Esophagus muscularis mucosa (tissue), 4 donors: ENCODE measurements around the gene DYDC2. TPM values are rescaled to one million over a fixed set of nuclear protein-coding genes. Genes with fewer than 3 reads are reported as not detected.

ENCODE experiments used
- DNase-seq: peaks from one replicate; pipeline ENCODE4 v3.0.0-alpha.2; 2017; ENCODE audit errors: extremely low spot score
- H3K27ac ChIP-seq, 4 donors: fragments of 200-600 bp; sonication (generic); replicated peaks in 1 of 4; 1 replicate in 3 of 4; 2 replicates in 1 of 4; pipeline ENCODE4 v1.5.1; 2016 to 2019; ENCODE audit warnings: mild to moderate bottlenecking in 1 of 4
- H3K27me3 ChIP-seq, 4 donors: fragments of 200-600 bp; sonication (generic); one replicate each; pipeline versions ENCODE4 v1.5.1 to v1.6.0; 2016 to 2019
- H3K36me3 ChIP-seq, 4 donors: fragments of 200-600 bp; sonication (generic); one replicate each; pipeline ENCODE4 v1.5.1; 2016 to 2019
- H3K4me1 ChIP-seq, 4 donors: fragments of 200-600 bp; sonication (generic); one replicate each; pipeline ENCODE4 v1.5.1; 2016 to 2019
- H3K4me3 ChIP-seq, 4 donors: fragments of 200-600 bp; sonication (generic); 1 replicate in 2 of 4; 2 replicates in 2 of 4; pipeline ENCODE4 v1.5.1; 2016 to 2019; ENCODE audit warnings: mild to moderate bottlenecking in 4 of 4, moderate library complexity in 1 of 4
- H3K9me3 ChIP-seq, 4 donors: fragments of 200-600 bp; sonication (generic); 1 replicate in 3 of 4; 2 replicates in 1 of 4; pipeline ENCODE4 v1.5.1; 2016 to 2019
- EP300 ChIP-seq: sonication (generic); formaldehyde crosslinking; IDR thresholded peaks from one replicate; pipeline ENCODE4 v1.6.1; 2017; ENCODE audit warnings: antibody characterized with exemption
- POLR2A ChIP-seq: fragments of 450-650 bp; IDR thresholded peaks from one replicate; pipeline ENCODE4 v1.6.1; 2017; ENCODE audit warnings: antibody characterized with exemption, moderate library complexity, mild to moderate bottlenecking, low read depth
- POLR2AphosphoS5 ChIP-seq, 2 donors: sonication (generic); formaldehyde crosslinking; IDR thresholded peaks; one replicate each; pipeline ENCODE4 v1.6.1; 2017; ENCODE audit warnings: antibody characterized with exemption in 2 of 2
- WGBS: methylation state at CpG from one replicate; pipeline ENCODE4 v1.1.5; 2018; 5-methylcytosine and 5-hydroxymethylcytosine counted together
- intact Hi-C: fragments of 100-400 bp; cut with DNase I; formaldehyde crosslinking; loops from one replicate; pipeline ENCODE4 v1.15.1; 2023
- total RNA-seq, 4 donors: library from RNA; depleted of rRNA; stranded (reverse); fragments of >200 nt; gene quantifications; one replicate each; pipeline versions ENCODE4 v1.1.0 to v1.2.1, GENCODE V29; 2016
- TF ChIP-seq, protein P1 (sequence below), 3 experiments: fragments of 200-600 bp in 2 of 3; fragments of 450-650 bp in 1 of 3; sonication (generic) in 2 of 3; IDR thresholded peaks; one replicate each; pipeline ENCODE4 v1.5.1; 2017 to 2019; ENCODE audit warnings: antibody characterized with exemption in 3 of 3, mild to moderate bottlenecking in 2 of 3, moderate library complexity in 1 of 3

Gene DYDC2
- total RNA-seq, 4 donors from 2014 or later, result not detected

DNA sequence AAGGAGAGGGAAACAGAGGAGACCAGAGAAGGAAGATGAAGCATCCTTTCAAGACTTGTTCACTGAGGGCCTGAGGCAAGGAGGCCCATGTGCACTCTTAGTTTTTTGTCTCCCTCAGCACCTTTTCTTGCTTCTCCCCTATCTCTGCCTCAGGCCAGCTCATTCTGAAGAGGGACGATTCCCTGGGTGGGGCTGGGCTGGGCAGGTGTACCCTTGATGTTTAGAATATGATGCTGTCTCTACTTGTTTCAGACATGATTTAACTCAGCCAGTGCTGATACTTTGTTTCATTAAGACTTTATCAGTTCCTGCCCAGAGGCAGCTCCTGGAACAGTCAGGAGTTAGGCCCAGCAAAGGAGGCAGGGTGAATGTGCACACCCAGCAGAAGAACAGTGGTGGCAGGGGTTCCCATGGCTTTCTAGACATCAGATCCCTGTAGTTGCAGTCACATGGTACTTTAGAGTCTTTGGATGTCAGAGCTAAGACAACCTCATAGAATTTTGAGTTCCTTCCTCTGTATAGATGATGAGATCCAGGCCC lies 55.2 kb downstream of the DYDC2 start:
- H3K9me3 ChIP-seq, result no peaks in the 10 kb centered on the region
- H3K4me3 ChIP-seq, result no peak overlapping the region
- no peak for TF ChIP-seq POLR2A
- TF ChIP-seq EP300, result no peak
- TF ChIP-seq, protein P1, sequence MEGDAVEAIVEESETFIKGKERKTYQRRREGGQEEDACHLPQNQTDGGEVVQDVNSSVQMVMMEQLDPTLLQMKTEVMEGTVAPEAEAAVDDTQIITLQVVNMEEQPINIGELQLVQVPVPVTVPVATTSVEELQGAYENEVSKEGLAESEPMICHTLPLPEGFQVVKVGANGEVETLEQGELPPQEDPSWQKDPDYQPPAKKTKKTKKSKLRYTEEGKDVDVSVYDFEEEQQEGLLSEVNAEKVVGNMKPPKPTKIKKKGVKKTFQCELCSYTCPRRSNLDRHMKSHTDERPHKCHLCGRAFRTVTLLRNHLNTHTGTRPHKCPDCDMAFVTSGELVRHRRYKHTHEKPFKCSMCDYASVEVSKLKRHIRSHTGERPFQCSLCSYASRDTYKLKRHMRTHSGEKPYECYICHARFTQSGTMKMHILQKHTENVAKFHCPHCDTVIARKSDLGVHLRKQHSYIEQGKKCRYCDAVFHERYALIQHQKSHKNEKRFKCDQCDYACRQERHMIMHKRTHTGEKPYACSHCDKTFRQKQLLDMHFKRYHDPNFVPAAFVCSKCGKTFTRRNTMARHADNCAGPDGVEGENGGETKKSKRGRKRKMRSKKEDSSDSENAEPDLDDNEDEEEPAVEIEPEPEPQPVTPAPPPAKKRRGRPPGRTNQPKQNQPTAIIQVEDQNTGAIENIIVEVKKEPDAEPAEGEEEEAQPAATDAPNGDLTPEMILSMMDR (IDR thresholded peaks at IDR 0.05), result no peak
- TF ChIP-seq POLR2AphosphoS5 (IDR thresholded peaks at IDR 0.05), result no peak
- H3K4me1 ChIP-seq, result peaks cover 74 to 89% (median 85%) of the 10 kb centered on the region in 4 donors
- no peak for DNase-seq
- 93% methylated on average over 1 of the region's 1 CpG for WGBS
- intact Hi-C loops, result no loop called here
- H3K36me3 ChIP-seq, result no peaks in the 10 kb centered on the region
- peaks cover 0 to 18% (median 0%) of the 10 kb centered on the region in 4 donors for H3K27me3 ChIP-seq
- peak overlapping the region in 2 of 4 donors; percentile 35 to 42 for H3K27ac ChIP-seq

- Histone ChIP-seq H3K27me3 (peaks cover 0 to 14% (median 0%) of the 10 kb centered on the region in 4 donors), H3K27ac (peak overlapping the region in 1 of 4 donors; percentile 24), H3K9me3 (no peaks in the 10 kb centered on the region), H3K4me1 (peaks cover 76 to 89% (median 87%) of the 10 kb centered on the region in 4 donors), H3K36me3 (no peaks in the 10 kb centered on the region), H3K4me3 (no peak overlapping the region)
- 85% methylated on average over 5 of the region's 5 CpGs for whole genome bisulfite sequencing
- TF ChIP-seq POLR2AphosphoS5 (IDR thresholded peaks at IDR 0.05), result peak in 1 of 2 donors; percentile 4
- no peak for TF ChIP-seq POLR2A
- intact Hi-C loops, result no loop called here
- no peak for DNase-seq
Measured at GRCh38 chr10:80412486-80412885, 55.9 kb downstream of the DYDC2 start.

- H3K4me3 ChIP-seq, result no peak overlapping the region
- H3K27ac ChIP-seq, result peak overlapping the region in 2 of 4 donors; percentile 24 to 51
- peaks cover 0 to 11% (median 0%) of the 10 kb centered on the region in 4 donors for H3K27me3 ChIP-seq
- peaks cover 76 to 80% (median 77%) of the 10 kb centered on the region in 4 donors for H3K4me1 ChIP-seq
- TF ChIP-seq EP300, result no peak
- TF ChIP-seq POLR2A, result no peak
- TF ChIP-seq POLR2AphosphoS5 (IDR thresholded peaks at IDR 0.05), result no peak
- TF ChIP-seq, protein P1 (IDR thresholded peaks at IDR 0.05), result no peak
- no peak for DNase-seq
- intact Hi-C loops, result no loop called here
- H3K9me3 ChIP-seq, result no peaks in the 10 kb centered on the region
- no peaks in the 10 kb centered on the region for H3K36me3 ChIP-seq
- 76% methylated on average over 12 of the region's 12 CpGs for WGBS
Measured at GRCh38 chr10:80413271-80413996, 56.9 kb downstream of the DYDC2 start.

DNA sequence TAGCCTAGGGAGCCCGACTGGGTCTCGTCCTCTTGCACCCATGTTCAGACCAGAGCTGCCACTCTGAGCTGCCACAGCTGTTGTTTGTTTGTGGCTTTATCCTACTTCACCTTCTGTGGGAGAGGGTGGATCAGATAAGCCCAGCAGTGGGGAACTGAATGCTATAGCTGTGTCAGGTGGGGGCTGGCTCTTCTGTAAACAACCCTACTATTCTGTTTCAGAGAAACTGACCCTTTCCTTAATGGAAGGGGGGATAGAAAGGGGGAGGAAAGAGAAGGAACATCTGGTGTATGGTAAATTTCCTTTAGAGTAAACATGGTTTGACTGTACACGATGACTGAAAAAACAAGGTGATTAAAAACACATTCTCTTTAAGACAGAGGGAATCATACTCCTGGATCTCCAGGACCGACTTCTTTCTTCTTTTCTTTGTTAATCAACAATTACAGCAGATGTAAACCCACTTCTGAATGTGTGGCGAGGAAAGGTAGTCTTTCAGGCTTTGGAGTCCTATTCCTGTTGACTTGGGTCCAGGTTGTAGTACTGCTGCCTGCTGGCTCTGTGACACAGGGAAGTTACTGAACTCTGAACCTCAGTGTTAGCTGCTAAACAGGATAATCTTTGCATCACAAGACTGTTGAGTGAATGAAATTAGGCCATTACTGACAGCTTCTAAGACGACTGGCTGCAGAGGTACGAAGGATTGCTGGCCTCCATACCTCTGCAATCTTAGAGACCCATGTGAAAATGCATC lies 57.7 kb downstream of the DYDC2 start:
- H3K27me3 ChIP-seq, result peaks cover 0 to 3% (median 0%) of the 10 kb centered on the region in 4 donors
- intact Hi-C loops, result no loop called here
- WGBS, result 63% methylated on average over 7 of the region's 7 CpGs
- H3K27ac ChIP-seq, result peak overlapping the region in 2 of 4 donors; percentile 24 to 51
- no peak overlapping the region for H3K4me3 ChIP-seq
- DNase-seq, result no peak
- no peaks in the 10 kb centered on the region for H3K9me3 ChIP-seq
- H3K4me1 ChIP-seq, result peaks cover 68 to 74% (median 70%) of the 10 kb centered on the region in 4 donors
- TF ChIP-seq, protein P1 (IDR thresholded peaks at IDR 0.05), result no peak
- TF ChIP-seq POLR2A (no peak), EP300 (no peak), POLR2AphosphoS5 (IDR thresholded peaks at IDR 0.05) (no peak)
- no peaks in the 10 kb centered on the region for H3K36me3 ChIP-seq
